Choroid plexus epithelial cell (primary cell): ENCODE results near the gene DDX10.
"Not testable (repeated sequence)": the region's sequence is repeated elsewhere in the genome, so short reads cannot be mapped to it uniquely, and the experiment has no call there.

Source experiments
- DNase-seq: peaks from one replicate; pipeline ENCODE4 v3.0.0-alpha.2; 2010; ENCODE audit warnings: low read depth
- H3K4me3 ChIP-seq: 2 replicates; pipeline ENCODE4 v1.5.1; 2011; ENCODE audit warnings: low read depth, mild to moderate bottlenecking, control low read depth, low read length, moderate library complexity
- CTCF ChIP-seq: conservative IDR thresholded peaks from 2 replicates; pipeline ENCODE4 v1.5.1; 2011; ENCODE audit warnings: low read depth, mild to moderate bottlenecking, control low read depth, inconsistent platforms, low read length, moderate library complexity

Gene DDX10

GRCh38 chr11:108813086-108813485 lies 148.2 kb downstream of the DDX10 start:
- no peak for DNase-seq
- TF ChIP-seq CTCF, result no peak
- no peak overlapping the region for H3K4me3 ChIP-seq

GRCh38 chr11:108817976-108818375 lies 153.1 kb downstream of the DDX10 start:
- TF ChIP-seq CTCF, result no peak
- no peak overlapping the region for H3K4me3 ChIP-seq
- no peak for DNase-seq

DNA sequence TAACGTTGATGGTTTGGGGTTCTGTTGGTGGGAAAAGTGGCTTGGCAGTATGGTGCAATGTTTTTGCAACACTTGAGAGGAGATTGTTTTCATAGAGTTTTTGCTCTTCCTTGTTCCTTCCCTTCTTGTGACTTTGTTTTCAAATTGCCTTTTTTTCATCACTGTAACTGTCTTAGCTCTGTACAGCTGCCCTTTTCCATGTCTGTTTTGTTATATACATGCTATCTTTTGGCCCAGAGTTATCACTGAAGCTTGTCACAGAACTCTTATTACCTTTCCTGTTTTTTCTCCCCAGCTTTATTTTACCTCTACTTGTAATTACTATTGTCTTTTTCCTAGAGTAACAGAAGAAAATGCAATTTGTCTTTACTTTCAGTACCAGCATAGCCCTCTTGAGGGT lies 154.1 kb downstream of the DDX10 start:
- TF ChIP-seq CTCF, result no peak
- peak; percentile 24 for DNase-seq
- no peak overlapping the region for H3K4me3 ChIP-seq

GRCh38 chr11:108819957-108820356 lies 155.1 kb downstream of the DDX10 start:
- DNase-seq, result no peak
- H3K4me3 ChIP-seq, result no peak overlapping the region

DNA sequence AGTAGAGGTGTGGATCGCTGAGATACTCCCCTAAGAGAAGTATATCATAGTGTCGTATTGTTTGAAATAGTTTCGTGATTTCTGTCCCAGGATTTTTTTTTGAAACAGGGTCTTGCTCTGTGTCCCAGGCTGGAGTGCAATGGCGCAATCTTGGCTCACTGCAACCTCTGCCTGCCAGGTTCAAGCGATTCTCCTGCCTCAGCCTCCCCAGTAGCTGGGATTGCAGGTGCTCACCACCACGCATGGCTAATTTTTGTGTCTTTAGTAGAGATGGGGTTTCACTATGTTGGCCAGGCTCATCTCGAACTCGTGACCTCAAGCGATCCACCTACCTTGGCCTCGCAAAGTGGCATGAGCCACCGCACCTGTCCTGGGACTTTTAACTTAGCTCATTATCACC lies 159.1 kb downstream of the DDX10 start:
- H3K4me3 ChIP-seq, DNase-seq: not testable (repeated sequence)

More at GRCh38 chr11:108819957-108820356, 155.1 kb downstream of the DDX10 start:
- TF ChIP-seq CTCF, result no peak

DNA sequence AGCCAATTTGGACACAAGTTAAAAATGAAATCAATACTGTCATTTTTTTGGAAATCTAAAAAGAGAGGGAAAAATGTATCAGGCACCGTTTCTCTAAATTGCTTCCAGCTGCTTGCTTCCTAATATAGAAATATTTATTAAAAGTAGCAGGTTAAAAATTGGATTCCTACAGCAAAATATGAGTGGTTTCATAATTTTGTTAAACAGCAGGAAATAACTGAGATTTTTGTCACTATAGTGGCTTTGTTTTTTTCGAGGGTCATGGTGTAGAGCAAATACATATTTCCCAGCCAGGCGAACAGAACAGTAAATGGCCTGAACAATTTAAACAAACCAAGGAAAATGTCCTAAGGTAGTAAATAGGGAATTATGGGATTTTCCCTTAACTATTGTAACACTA lies 159.7 kb downstream of the DDX10 start:
- no peak overlapping the region for H3K4me3 ChIP-seq
- TF ChIP-seq CTCF, result no peak
- peak; percentile 51 for DNase-seq

- TF ChIP-seq CTCF, result no peak
- H3K4me3 ChIP-seq, result no peak overlapping the region
- peak; percentile 19 for DNase-seq
Observed at GRCh38 chr11:108825381-108825780, 160.5 kb downstream of the DDX10 start.

DNA sequence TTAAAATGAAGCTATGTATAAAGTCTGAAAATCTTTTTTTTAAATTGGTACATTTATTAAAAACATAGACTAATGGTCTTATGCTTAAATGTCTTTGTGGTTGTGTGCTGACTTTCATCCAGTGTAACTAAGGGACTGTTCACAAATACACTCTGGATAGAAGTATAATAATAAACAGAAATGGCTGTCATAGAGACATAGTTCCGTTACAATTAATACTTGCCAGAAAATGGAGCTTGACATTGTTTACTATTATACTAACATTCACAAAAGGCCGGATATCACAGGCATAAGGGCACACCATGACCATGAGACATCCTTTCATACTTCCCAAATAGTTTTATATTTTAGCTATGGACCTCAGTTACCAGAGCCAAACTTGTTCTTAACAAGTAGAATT lies 161.3 kb downstream of the DDX10 start:
- H3K4me3 ChIP-seq, result no peak overlapping the region
- DNase-seq, result no peak
- no peak for TF ChIP-seq CTCF
